GM10266 (cell line): ENCODE data around the gene TANK.

Source experiments
- DNase-seq: peaks from one replicate; pipeline ENCODE4 v3.0.0; 2012; ENCODE audit errors: extremely low spot score
- TF ChIP-seq, protein P1 (sequence below): IDR thresholded peaks from 2 replicates; pipeline ENCODE4 v1.5.1; 2012; ENCODE audit warnings: mild to moderate bottlenecking, low read depth; ENCODE audit not compliant: control insufficient read depth, insufficient read depth; ENCODE audit errors: missing control alignments

Gene TANK

DNA sequence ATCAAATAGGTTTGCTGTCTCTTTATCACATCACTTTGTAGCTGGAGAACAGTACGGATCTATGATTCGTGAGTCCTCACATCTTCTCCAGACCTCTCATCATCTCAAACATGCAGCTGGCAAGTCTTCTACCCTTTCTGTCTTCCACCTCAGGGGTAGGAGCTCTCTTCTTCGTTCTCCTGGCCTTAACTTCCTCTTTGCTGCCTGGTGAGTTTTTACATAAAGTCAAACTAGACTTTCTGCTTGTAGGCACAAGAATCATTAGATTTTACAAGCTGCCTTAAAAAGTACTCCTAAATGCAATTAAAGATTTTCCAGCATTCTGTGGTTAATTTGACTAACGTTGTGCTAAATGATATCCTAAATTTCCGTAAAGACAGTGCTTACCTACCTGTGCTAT lies 43.7 kb upstream of the TANK start:
- DNase-seq = no peak
- TF ChIP-seq, protein P1, sequence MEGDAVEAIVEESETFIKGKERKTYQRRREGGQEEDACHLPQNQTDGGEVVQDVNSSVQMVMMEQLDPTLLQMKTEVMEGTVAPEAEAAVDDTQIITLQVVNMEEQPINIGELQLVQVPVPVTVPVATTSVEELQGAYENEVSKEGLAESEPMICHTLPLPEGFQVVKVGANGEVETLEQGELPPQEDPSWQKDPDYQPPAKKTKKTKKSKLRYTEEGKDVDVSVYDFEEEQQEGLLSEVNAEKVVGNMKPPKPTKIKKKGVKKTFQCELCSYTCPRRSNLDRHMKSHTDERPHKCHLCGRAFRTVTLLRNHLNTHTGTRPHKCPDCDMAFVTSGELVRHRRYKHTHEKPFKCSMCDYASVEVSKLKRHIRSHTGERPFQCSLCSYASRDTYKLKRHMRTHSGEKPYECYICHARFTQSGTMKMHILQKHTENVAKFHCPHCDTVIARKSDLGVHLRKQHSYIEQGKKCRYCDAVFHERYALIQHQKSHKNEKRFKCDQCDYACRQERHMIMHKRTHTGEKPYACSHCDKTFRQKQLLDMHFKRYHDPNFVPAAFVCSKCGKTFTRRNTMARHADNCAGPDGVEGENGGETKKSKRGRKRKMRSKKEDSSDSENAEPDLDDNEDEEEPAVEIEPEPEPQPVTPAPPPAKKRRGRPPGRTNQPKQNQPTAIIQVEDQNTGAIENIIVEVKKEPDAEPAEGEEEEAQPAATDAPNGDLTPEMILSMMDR = no peak

DNA sequence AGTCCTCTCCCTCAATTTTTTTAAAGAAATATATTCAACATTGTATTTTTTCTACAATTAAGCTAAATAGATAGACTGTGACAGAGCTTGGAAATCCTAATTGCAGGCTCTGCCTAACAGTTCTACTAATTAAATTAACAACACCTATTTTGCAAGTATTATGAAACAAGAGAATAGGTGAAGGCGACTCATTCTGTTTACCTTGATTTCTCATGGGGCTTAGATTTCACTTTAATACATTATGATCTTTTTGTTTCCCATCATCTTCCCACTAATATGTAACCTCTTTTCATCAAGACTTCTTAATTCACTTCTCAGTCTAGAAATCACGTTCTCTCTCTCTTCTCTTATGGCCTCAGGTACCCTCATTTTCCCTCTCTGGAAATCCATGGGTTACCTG lies 42.7 kb upstream of the TANK start:
- no peak for DNase-seq
- TF ChIP-seq, protein P1 = no peak

GRCh38 chr2:161118722-161119121 lies 41.5 kb upstream of the TANK start:
- TF ChIP-seq, protein P1 = no peak

DNA sequence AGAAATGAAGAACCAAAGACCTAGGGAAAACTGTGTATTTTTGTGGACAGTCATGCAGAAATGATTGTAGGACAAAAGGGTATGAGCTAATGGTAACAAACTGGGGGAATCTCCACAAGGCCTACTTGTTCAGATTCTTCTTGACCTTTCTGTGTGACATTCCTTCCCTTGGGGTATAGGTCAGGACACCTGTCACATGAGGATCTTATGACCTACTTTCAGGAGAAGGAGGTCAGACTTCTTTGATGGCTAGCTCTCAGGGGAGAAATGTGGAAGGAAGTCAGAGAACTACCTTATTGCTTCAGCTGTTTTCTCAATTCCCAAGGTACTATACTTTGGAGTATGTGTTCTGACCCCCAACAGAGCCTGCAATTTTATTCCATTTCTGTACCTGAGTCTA lies 40.7 kb upstream of the TANK start:
- TF ChIP-seq, protein P1 = no peak
- DNase-seq = no peak

More at GRCh38 chr2:161118722-161119121, 41.5 kb upstream of the TANK start:
- DNase-seq = no peak

- TF ChIP-seq, protein P1 = no peak
- DNase-seq = no peak
These were observed 39.5 kb upstream of the TANK start for GRCh38 chr2:161120775-161121174.

DNA sequence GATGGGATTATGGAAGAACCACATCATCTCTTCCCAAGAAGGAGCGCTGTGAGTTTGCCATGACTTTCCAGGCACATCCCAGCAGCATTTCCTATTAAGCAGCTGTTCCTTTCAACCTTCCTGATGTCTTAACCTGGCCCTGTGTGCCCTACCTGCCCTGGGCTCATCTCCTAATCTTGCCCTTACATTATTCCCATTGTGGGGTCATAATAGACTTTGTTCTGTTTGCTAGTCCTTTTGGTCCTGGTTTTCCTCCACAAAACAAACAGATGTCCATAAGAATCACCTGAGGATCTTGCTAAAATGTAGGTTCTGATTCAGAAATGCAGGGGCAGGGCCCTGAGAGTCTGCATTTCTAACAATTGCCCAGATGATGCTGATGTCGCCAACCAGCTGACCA lies 38.6 kb upstream of the TANK start:
- TF ChIP-seq, protein P1 = no peak
- no peak for DNase-seq

GRCh38 chr2:161122772-161123530 lies 37.3 kb upstream of the TANK start:
- TF ChIP-seq, protein P1 = no peak
- peak; percentile 10 for DNase-seq
